ENCODE data around the gene GRPR.
A peak's percentile ranks its signal among the peaks of the same experiment; 100 is the strongest.
"Not testable (repeated sequence)": the region's sequence is repeated elsewhere in the genome, so short reads cannot be mapped to it uniquely, and the experiment has no call there.

Gene GRPR

DNA sequence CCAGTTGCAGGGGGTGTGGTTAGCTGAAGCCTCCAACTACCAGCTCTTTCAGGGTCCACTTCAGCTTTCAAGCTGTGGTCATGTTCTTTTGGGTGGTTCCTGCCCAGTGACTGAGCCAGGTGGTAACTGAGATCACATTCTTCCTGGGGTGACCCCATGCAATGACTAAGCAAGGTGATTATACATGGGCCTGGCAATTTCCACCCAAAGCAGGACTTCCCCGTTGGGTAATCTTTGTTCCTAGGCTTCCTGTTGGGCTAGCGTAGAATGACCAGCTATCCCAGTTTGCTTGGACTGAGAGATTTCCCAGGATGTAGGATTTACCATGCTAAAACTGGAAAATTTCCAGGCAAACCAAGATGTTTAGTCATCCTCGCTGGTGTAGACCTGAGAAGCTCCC, 25.5 kb downstream of the GRPR start:
- H3K4me3 Mint-ChIP-seq: no peak overlapping the region
- H3K9me3 Mint-ChIP-seq: peaks cover 0 to 7% of the 10 kb centered on the region in 2 donors
- ATAC-seq (no peak), DNase-seq (no peak)
- no peaks in the 10 kb centered on the region for H3K4me1 Mint-ChIP-seq
- peaks cover 7% of the 10 kb centered on the region for H3K27me3 Mint-ChIP-seq
- H3K27ac Mint-ChIP-seq: no peak overlapping the region

DNA sequence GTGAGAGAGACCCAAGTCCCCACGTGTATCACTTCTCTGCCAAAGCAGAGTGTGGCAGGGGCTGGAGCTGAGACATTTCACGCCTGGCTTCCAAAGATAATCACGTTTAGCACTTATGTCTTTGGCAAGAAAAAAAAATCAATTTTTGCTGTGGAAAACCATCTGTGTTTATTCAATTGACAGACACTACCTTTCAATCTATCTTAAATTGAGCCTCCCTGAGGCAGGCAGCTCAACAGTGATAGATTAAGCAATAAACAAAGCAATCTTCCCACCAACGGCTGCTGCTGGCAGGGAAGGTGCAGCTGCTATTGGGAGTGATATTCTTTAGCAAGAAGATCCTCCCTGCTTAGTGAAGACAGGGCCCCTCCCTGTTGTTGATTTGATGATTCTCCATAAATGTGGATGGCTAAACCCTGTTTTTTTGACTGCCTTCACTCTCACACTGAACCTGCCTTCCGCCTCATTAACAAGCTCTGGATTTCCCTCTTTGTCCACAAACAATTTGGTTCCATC, 32.3 kb downstream of the GRPR start:
- ATAC-seq: no peak
- H3K4me1 Mint-ChIP-seq: no peaks in the 10 kb centered on the region

DNA sequence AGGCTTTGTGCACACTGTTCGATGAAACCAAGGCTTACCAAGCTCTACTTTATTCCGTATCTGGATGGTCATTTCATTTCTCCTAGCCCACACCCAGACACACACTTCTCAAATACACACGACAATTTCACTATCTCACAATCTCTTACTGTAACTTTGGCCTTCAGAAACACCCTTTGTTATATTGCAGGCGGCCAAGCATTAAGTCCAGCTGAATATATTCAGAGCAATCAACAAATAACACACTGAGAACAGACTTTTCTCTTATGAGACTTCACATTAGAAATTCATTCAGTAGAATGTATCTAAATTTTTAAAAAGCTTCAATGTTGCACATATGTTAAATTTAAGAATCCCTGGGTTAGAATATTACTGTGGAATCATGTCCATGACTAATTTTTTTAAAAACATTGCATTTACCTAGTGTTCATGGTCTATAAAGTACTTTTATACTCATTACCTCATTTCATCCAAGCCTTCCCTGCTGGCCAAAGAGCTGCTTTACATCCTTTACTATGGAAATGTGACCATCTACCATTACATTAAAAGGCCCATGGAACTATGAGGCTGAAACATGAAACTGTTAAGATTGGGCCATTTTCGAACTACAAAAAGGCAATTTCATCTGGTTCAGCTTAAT, 33.4 kb downstream of the GRPR start:
- DNase-seq (no peak), ATAC-seq (no peak)
- Mint-ChIP-seq H3K27me3 (no peaks in the 10 kb centered on the region), H3K4me1 (no peaks in the 10 kb centered on the region), H3K4me3 (no peak overlapping the region), H3K9me3 (no peaks in the 10 kb centered on the region), H3K27ac (no peak overlapping the region)

More for the DNA sequence above, 32.3 kb downstream of the GRPR start:
- no peak overlapping the region for H3K27ac Mint-ChIP-seq
- no peak overlapping the region for H3K4me3 Mint-ChIP-seq
- no peaks in the 10 kb centered on the region for H3K27me3 Mint-ChIP-seq
- no peak for DNase-seq
- no peaks in the 10 kb centered on the region for H3K9me3 Mint-ChIP-seq

DNA sequence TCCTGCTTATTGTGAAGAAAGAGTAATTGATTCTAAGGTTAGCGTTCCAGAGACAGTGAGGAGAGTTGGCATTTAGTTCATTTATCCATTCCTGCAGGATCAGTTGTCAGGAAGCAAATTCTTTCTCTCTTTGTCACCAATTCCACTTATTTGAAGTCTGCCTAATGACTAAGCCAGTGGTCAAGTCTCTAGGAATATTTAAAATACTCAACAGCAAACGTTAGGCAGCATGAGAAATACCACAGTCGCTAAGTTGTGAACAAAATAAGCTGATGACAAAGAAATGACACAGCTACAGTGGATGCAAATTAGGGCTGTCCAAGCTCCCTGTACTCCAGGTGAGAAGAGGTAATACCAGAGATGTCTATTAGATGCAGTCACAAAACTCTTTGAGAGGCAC, 37.4 kb downstream of the GRPR start:
- Mint-ChIP-seq H3K27ac (no peak overlapping the region), H3K27me3 (no peaks in the 10 kb centered on the region), H3K9me3 (no peaks in the 10 kb centered on the region), H3K4me3 (no peak overlapping the region), H3K4me1 (no peaks in the 10 kb centered on the region)
- DNase-seq (no peak), ATAC-seq (no peak)

DNA sequence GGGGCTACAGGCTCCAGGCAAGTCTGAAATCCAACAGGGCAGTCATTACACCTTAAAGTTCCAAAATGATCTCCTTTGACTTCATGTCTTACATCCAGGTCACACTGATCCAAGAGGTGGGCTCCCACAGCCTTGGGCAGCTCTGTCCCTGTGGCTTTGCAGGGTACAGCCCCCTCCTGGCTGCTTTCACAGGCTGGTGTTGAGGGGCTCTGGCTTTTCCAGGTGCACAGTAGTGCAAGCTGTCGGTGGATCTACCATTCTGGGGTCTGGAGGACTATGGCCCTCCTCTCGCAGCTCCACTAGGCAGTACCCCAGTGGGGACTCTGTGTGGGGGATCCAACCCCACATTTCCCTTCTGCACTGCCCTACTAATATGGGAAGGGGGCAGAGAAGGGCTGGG, 37.8 kb downstream of the GRPR start:
- H3K4me1 Mint-ChIP-seq, ATAC-seq, H3K27me3 Mint-ChIP-seq, H3K4me3 Mint-ChIP-seq, DNase-seq, H3K9me3 Mint-ChIP-seq, H3K27ac Mint-ChIP-seq: not testable (repeated sequence)

DNA sequence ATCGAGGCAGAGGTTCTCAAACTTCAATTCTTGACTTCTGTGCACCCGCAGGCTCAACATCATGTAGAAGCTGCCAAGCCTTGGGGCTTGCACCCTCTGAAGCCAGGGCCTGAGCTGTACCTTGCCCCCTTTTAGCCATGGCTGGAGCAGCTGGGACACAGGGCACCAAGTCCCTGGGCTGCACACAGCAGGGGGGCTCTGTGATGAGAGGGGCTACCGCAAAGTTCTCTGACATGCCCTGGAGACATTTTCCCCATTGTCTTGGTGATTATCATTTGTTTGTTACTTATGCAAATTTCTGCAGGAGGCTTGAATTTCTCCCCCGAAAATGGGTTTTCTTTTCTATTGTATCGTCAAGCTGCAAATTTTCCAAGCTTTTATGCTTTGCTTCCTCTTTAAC, 39.0 kb downstream of the GRPR start:
- no peak overlapping the region for H3K4me3 Mint-ChIP-seq
- H3K9me3 Mint-ChIP-seq: no peaks in the 10 kb centered on the region
- no peak overlapping the region for H3K27ac Mint-ChIP-seq
- no peak for ATAC-seq
- no peak for DNase-seq
- no peaks in the 10 kb centered on the region for H3K4me1 Mint-ChIP-seq
- no peaks in the 10 kb centered on the region for H3K27me3 Mint-ChIP-seq

DNA sequence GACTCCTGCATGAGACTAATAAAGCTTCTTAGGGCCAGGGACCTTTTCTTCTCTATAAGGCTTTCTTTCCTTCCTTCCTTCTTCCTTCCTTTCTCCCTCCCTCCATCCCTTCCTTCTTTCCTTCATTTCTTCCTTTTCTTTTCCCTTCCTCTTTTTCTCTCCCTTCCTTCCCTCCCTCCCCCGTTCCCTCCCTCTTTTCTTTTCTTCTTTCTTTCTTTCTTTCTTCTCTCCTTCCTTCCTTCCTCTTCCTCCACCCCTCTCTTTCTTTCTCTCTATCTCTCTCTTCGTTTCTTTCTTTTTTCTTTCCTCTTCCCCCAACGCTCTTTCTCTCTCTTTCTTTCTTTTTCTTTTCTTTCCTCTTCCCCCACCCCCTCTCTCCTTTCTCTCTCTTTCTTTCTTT, 41.4 kb downstream of the GRPR start:
- Mint-ChIP-seq H3K4me1 (no peaks in the 10 kb centered on the region), H3K4me3 (no peak overlapping the region), H3K9me3 (no peaks in the 10 kb centered on the region), H3K27me3 (no peaks in the 10 kb centered on the region), H3K27ac (no peak overlapping the region)
- no peak for DNase-seq
- no peak for ATAC-seq

DNA sequence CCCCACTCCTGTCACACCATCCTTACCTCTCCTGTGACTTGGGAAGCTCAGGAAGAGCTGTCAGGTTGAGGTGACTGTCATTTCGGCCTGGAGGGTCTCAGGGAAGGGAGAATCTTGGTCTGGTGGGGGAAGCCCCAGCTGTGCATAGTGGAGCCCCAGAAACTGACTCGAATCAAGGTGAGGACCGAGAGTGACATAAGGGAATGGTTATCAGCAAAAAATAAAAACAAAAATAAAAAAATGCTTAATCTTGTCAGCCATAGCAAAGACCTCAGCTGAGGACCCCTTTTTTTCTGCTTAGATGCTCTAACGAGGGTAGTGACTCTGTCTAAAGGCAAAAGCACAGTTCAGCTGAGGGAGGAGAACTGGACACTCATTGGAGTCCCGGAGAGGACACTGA, 43.8 kb downstream of the GRPR start, which contains the start of gene MAGEB17:
MAGEB17 (plus strand) TSS at position 301 of the 400 bp plus-strand sequence. CDS start 2,902 bp downstream, outside the sequence.
- no peak for ATAC-seq

DNA sequence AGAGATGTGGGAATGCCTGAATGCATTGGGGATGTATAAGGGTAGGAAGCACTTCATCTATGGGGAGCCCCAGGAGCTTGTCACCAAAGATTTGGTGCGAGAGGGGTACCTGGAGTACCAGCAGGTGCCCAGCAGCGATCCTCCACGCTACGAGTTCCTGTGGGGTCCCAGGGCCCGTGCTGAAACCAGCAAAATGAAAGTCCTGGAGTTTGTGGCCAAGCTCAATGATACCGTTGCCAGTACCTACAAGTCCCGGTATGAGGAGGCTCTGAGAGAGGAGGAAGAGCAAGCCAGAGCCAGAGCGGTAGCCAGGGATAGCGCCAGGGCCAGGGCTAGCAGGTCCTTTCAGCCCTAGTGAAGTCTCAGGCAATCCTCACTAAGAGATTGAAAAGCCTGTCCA, 47.7 kb downstream of the GRPR start:
- Mint-ChIP-seq H3K9me3 (no peaks in the 10 kb centered on the region), H3K27ac (no peak overlapping the region), H3K4me3 (no peak overlapping the region), H3K4me1 (no peaks in the 10 kb centered on the region), H3K27me3 (peaks cover 10% of the 10 kb centered on the region)
- DNase-seq (no peak), ATAC-seq (no peak)

More for the DNA sequence above, 43.8 kb downstream of the GRPR start, which contains the start of gene MAGEB17:
- H3K9me3 Mint-ChIP-seq: no peaks in the 10 kb centered on the region
- DNase-seq: no peak
- H3K27ac Mint-ChIP-seq: no peak within 1 kb of the TSS
- H3K27me3 Mint-ChIP-seq: peaks cover under 1% of the 10 kb centered on the region
- no peak within 1 kb of the TSS for H3K4me3 Mint-ChIP-seq
- H3K4me1 Mint-ChIP-seq: no peaks in the 10 kb centered on the region

DNA sequence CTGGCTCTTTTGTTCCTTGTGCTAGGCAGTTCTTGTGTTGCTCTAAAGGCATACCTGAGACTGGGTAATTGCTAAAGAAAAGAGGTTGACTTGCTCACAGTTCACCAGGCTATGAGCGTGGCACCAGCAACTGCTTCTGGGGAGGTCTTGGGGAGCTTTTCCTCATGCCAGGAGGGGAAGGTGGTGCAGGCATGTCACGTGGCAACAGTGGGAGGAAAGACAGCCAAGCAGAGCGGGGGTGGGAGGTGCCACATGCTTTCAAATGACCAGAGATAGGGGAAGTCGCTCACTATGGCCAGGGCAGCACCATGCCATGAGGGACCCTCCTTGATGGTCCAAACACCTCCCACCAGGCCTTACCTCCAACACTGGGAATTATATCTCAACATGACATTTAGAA, 48.6 kb downstream of the GRPR start:
- H3K27me3 Mint-ChIP-seq: peaks cover 10% of the 10 kb centered on the region
- no peak overlapping the region for H3K4me3 Mint-ChIP-seq
- no peak overlapping the region for H3K27ac Mint-ChIP-seq
- no peaks in the 10 kb centered on the region for H3K4me1 Mint-ChIP-seq
- ATAC-seq: no peak
- H3K9me3 Mint-ChIP-seq: no peaks in the 10 kb centered on the region
- DNase-seq: no peak

DNA sequence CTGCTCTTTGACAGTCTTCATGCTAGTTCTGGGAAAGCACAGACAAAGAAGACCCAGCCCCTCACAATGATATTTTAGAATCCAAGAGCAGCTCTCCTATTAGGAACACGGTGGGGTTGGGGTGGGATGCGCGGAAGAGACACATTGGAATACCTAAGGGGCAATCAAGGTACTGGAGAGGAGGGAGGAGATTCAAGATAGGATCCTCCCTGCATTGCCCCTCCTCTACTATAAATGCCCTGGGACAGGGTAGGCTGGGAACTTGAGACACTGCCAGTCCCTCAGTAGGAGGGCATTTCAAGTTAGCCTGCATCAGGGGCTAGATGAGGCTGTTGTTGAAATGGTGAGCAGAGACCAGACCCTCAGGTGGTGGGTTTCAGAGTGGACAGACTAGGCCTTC, 49.0 kb downstream of the GRPR start:
- ATAC-seq (no peak), DNase-seq (no peak)
- Mint-ChIP-seq H3K4me3 (no peak overlapping the region), H3K27me3 (peaks cover 10% of the 10 kb centered on the region), H3K27ac (no peak overlapping the region), H3K4me1 (no peaks in the 10 kb centered on the region), H3K9me3 (no peaks in the 10 kb centered on the region)

DNA sequence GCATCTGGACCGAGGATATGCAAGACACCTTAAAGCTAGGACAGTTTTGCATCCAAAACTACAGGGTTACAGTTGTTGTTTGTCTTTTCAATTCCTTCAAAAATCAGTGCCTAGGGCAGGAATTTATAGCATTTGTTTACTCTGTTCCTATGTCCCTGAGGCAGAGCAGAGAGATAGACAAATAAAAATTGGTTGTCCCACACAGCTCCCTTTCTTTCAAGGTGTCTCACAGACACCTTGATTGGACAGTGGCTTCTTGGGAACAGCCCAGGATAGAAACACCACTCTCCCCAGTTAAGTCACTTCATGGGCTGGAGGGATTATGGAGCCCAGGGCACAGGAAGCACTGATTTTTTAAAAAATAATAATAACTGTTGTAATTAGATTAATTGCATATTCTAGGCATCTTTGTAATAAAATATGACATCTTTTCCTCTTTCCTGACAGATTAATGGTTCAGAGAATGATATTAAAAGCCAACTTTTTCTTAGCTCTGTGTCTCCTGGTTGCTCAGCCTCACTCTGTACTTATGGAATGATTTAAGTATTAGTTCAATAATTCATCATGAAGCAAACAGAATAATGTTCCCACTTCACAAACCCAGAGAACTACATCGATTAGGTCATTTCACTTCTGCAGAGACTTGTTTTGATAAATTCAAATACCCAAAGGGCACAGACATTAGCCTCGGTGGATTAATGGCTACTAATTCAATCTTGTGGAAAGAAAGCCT, 52.1 kb downstream of the GRPR start:
- no peak overlapping the region for H3K4me3 Mint-ChIP-seq
- peaks cover 10% of the 10 kb centered on the region for H3K27me3 Mint-ChIP-seq
- ATAC-seq: no peak
- no peaks in the 10 kb centered on the region for H3K4me1 Mint-ChIP-seq
- H3K27ac Mint-ChIP-seq: no peak overlapping the region
- no peak for DNase-seq
- H3K9me3 Mint-ChIP-seq: no peaks in the 10 kb centered on the region

DNA sequence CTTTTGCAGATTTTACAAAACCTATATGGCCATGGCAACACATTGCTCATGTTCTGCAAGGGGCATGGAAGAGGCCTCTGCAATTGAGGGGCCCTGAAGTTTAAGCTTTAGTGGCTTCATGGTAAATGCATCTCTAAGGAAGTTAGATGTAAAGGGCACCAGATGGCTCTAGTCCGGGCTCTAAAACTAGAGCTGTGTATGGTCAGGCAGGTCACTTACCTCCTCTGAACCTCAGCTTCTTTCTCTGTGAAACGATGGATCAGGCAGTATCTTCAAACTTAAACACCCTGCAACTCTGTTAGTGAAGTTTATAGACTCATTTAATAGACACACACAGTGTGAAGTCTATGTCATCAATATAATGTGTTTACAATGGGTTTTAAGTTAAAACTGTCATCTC, 53.9 kb downstream of the GRPR start:
- Mint-ChIP-seq H3K4me3 (no peak overlapping the region), H3K27me3 (peaks cover 9% of the 10 kb centered on the region), H3K9me3 (no peaks in the 10 kb centered on the region), H3K27ac (no peak overlapping the region), H3K4me1 (no peaks in the 10 kb centered on the region)
- DNase-seq (no peak), ATAC-seq (no peak)

DNA sequence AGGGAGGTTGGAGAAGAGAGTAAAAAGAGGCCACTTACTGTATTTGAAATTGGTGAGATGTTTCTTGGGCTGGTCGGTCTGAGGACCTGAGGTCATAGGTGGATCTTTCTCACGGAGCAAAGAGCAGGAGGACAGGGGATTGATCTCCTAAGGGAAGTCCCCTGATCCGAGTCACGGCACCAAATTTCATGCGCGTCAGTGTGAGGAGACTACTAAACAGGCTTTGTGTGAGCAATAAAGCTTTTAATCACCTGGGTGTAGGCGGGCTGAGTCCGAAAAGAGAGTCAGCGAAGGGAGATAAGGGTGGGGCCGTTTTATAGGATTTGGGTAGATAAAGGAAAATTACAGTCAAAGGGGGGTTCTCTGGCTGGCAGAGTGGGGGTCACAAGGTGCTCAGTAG, 60.5 kb downstream of the GRPR start:
- Mint-ChIP-seq H3K27me3 (peaks cover 13% of the 10 kb centered on the region), H3K4me1 (peaks cover 13% of the 10 kb centered on the region)
- not testable (repeated sequence) for H3K9me3 Mint-ChIP-seq, H3K27ac Mint-ChIP-seq, DNase-seq, ATAC-seq, H3K4me3 Mint-ChIP-seq

DNA sequence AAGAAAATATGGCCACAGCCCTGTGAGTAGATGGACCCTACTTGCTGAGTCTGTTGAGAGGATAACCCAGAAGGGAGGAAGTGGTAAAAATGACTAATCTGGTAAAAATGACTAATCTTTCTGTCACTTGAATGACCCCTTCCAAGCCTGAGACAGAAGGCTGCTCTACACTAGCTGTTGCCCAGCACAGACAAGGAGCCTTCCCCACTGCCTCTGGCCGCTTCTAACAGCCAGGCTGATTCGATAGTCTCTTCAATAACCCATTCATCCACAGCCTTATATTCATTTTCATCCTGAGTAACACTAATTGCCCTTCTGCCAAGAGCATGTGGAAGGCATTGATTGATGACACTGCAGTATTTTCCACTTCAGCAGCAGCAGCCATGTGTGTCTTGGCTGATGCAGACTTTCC, 62.4 kb downstream of the GRPR start:
- H3K27ac Mint-ChIP-seq: no peak overlapping the region
- H3K9me3 Mint-ChIP-seq: no peaks in the 10 kb centered on the region
- H3K4me1 Mint-ChIP-seq: peaks cover 13% of the 10 kb centered on the region
- DNase-seq (no peak), ATAC-seq (peak; percentile 91)
- no peak overlapping the region for H3K4me3 Mint-ChIP-seq
- peaks cover 13% of the 10 kb centered on the region for H3K27me3 Mint-ChIP-seq

DNA sequence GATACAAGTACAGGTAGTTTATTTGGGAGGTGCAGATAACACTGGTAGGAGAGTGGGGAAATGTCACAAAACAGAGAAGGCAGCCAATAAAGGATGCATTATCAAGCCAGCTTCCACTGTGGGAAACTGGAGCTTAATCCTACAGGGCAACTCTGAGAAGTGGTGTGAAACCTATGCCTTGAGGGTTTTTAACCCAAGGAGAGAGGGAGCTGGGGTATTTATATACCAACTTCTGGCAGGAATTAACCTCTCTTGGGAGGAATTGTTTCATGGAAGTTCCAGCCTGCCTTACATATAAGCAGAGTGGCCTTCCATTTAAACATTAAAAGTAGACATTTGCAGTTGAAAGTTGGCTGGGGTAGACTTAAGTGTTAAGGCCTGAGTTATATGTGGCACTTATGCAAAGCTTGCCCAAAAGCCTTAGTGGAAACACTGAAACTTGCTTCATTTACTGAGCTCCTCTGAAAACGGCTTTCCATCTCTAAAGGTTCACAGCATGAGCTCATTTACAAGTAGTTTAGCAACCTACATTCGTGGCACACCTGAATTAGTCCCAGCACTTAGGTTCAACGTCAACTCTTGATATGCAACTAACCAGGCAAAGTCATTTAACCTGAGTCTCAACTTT, 63.1 kb downstream of the GRPR start:
- Mint-ChIP-seq H3K9me3 (no peaks in the 10 kb centered on the region), H3K4me1 (peaks cover 13% of the 10 kb centered on the region), H3K27ac (no peak overlapping the region), H3K27me3 (peaks cover 20% of the 10 kb centered on the region), H3K4me3 (no peak overlapping the region)
- DNase-seq (no peak), ATAC-seq (no peak)

All from stimulated activated naive CD8-positive, alpha-beta T cell treated with anti-CD3 and anti-CD28 coated beads, Interleukin-15, amount 100 ng/mL, for 72 hours (primary cell).